Cortex of kidney (tissue), 1 donor: ENCODE data around the gene FARS2.

Source experiments
- DNase-seq: peaks from one replicate; lab custom pipeline; 2025; lab: John Stamatoyannopoulos, UW

The FARS2 gene

GRCh38 chr6:5260661-5261544 is at the start of gene FARS2, which contains the start of gene LYRM4:
Gene FARS2, plus strand, starts transcription at chr6:5261513.
Gene LYRM4, minus strand, starts transcription at chr6:5260950. Its CDS starts 217 bp downstream, at chr6:5260733.
- peak; percentile 51 for DNase-seq

GRCh38 chr6:5213836-5214235 is 47.5 kb upstream of the FARS2 start:
- DNase-seq, result no peak

GRCh38 chr6:5214570-5215052 is 46.7 kb upstream of the FARS2 start:
- no peak for DNase-seq

GRCh38 chr6:5215159-5215558 is 46.2 kb upstream of the FARS2 start:
- DNase-seq, result no peak

- DNase-seq, result no peak
Measured at GRCh38 chr6:5215799-5216198, 45.5 kb upstream of the FARS2 start.

GRCh38 chr6:5217356-5217755 is 44.0 kb upstream of the FARS2 start:
- no peak for DNase-seq

GRCh38 chr6:5219011-5219691 is 42.2 kb upstream of the FARS2 start:
- DNase-seq, result no peak

- no peak for DNase-seq
Measured at GRCh38 chr6:5220443-5220842, 40.9 kb upstream of the FARS2 start.

- DNase-seq, result no peak
Measured at GRCh38 chr6:5223309-5223708, 38.0 kb upstream of the FARS2 start.

GRCh38 chr6:5229356-5229755 is 32.0 kb upstream of the FARS2 start:
- DNase-seq, result no peak

GRCh38 chr6:5230081-5230480 is 31.2 kb upstream of the FARS2 start:
- no peak for DNase-seq

GRCh38 chr6:5231289-5231688 is 30.0 kb upstream of the FARS2 start:
- no peak for DNase-seq

- no peak for DNase-seq
Measured at GRCh38 chr6:5234874-5235273, 26.4 kb upstream of the FARS2 start.

GRCh38 chr6:5235830-5236229 is 25.5 kb upstream of the FARS2 start:
- no peak for DNase-seq

- no peak for DNase-seq
Measured at GRCh38 chr6:5237805-5238204, 23.5 kb upstream of the FARS2 start.

GRCh38 chr6:5238336-5238735 is 23.0 kb upstream of the FARS2 start:
- no peak for DNase-seq

- DNase-seq, result no peak
Measured at GRCh38 chr6:5241252-5241651, 20.1 kb upstream of the FARS2 start.

- no peak for DNase-seq
Measured at GRCh38 chr6:5243069-5243468, 18.2 kb upstream of the FARS2 start.

- no peak for DNase-seq
Measured at GRCh38 chr6:5246141-5247097, 14.9 kb upstream of the FARS2 start.

- DNase-seq, result no peak
Measured at GRCh38 chr6:5247201-5247600, 14.1 kb upstream of the FARS2 start.

GRCh38 chr6:5248302-5249098 is 12.8 kb upstream of the FARS2 start:
- DNase-seq, result no peak
